Smooth muscle cell (in vitro differentiated cells): ENCODE measurements around the gene IL18RAP. TPM values are rescaled to one million over a fixed set of nuclear protein-coding genes. Genes with fewer than 3 reads are reported as not detected.

Experiments used
- DNase-seq: peaks from one replicate; lab custom pipeline; 2025; ENCODE audit not compliant: unreplicated experiment; lab: John Stamatoyannopoulos, UW
- H2AFZ ChIP-seq: fragments of 200-600 bp; sonication (generic); 2 replicates; pipeline ENCODE4 v1.6.0; 2016; ENCODE audit warnings: antibody characterized with exemption, low read depth, mild to moderate bottlenecking
- H3F3A ChIP-seq: fragments of 200-600 bp; sonication (generic); 2 replicates; pipeline ENCODE4 v1.6.0; 2017; ENCODE audit warnings: antibody characterized with exemption, low read depth
- H3K27ac ChIP-seq: fragments of 200-600 bp; sonication (generic); 2 replicates; pipeline ENCODE4 v1.5.1; 2016; ENCODE audit warnings: low read depth, mild to moderate bottlenecking
- H3K27me3 ChIP-seq: fragments of 200-600 bp; sonication (generic); 2 replicates; pipeline ENCODE4 v1.6.1; 2016; ENCODE audit warnings: low read depth, mild to moderate bottlenecking
- H3K36me3 ChIP-seq: fragments of 200-600 bp; sonication (generic); 2 replicates; pipeline ENCODE4 v1.5.1; 2016; ENCODE audit warnings: low read depth
- H3K4me1 ChIP-seq: fragments of 200-600 bp; sonication (generic); 2 replicates; pipeline ENCODE4 v1.5.1; 2016; ENCODE audit warnings: low read depth
- H3K4me2 ChIP-seq: fragments of 200-600 bp; sonication (generic); 2 replicates; pipeline ENCODE4 v1.6.0; 2016; ENCODE audit warnings: mild to moderate bottlenecking
- H3K4me3 ChIP-seq: fragments of 200-600 bp; sonication (generic); 2 replicates; pipeline ENCODE4 v1.5.1; 2016; ENCODE audit warnings: mild to moderate bottlenecking
- H3K79me2 ChIP-seq: fragments of 200-600 bp; sonication (generic); 2 replicates; pipeline ENCODE4 v1.6.0; 2016; ENCODE audit warnings: low read depth, mild to moderate bottlenecking
- H3K9ac ChIP-seq: fragments of 200-600 bp; sonication (generic); 2 replicates; pipeline ENCODE4 v1.6.0; 2016; ENCODE audit warnings: low read depth
- H3K9me3 ChIP-seq: fragments of 200-600 bp; sonication (generic); replicated peaks from 2 replicates; pipeline ENCODE4 v1.5.1; 2016; ENCODE audit warnings: low read depth
- H4K20me1 ChIP-seq: fragments of 200-600 bp; sonication (generic); 2 replicates; pipeline ENCODE4 v1.6.0; 2016; ENCODE audit warnings: low read depth
- CTCF ChIP-seq: fragments of 200-600 bp; sonication (generic); IDR thresholded peaks from 2 replicates; pipeline ENCODE4 v1.5.1; 2017; ENCODE audit warnings: borderline replicate concordance, mild to moderate bottlenecking, antibody characterized with exemption; ENCODE audit not compliant: insufficient read depth, poor library complexity, severe bottlenecking
- WGBS: methylation state at CpG from one replicate; pipeline ENCODE4 v1.1.7; 2016; ENCODE audit warnings: low lambda C conversion rate; 5-methylcytosine and 5-hydroxymethylcytosine counted together
- polyA plus RNA-seq: library from polyadenylated mRNA; unstranded; fragments of >200 nt; fragmentation: Nextera tagmentation; extraction: Ambion mirVana; gene quantifications from 2 replicates; pipeline ENCODE4 v1.2.1, GENCODE V29; 2016
- total RNA-seq: library from RNA; depleted of rRNA; stranded (reverse); fragments of >200 nt; gene quantifications from 2 replicates; pipeline ENCODE4 v1.2.3, GENCODE V29; 2014

The IL18RAP gene
- total and polyA plus RNA-seq, 2 experiments from 2014 or later, result not detected

GRCh38 chr2:102425441-102426132, 2.6 kb downstream of the IL18RAP start:
- Histone ChIP-seq H4K20me1 (no peaks in the 10 kb centered on the region), H3K4me2 (no peak overlapping the region), H3K4me1 (no peaks in the 10 kb centered on the region), H3K9ac (no peak overlapping the region), H3K79me2 (no peaks in the 10 kb centered on the region), H3K27me3 (peaks cover 46% of the 10 kb centered on the region), H3K27ac (no peak overlapping the region), H3K9me3 (no peaks in the 10 kb centered on the region), H3K4me3 (no peak overlapping the region), H3F3A (no peaks in the 10 kb centered on the region), H2AFZ (no peak overlapping the region), H3K36me3 (no peaks in the 10 kb centered on the region)
- no peak for DNase-seq
- WGBS, result 78% methylated on average over 5 of the region's 5 CpGs
- TF ChIP-seq CTCF, result no peak

GRCh38 chr2:102427249-102427648, 4.3 kb downstream of the IL18RAP start:
- no peaks in the 10 kb centered on the region for H3F3A ChIP-seq
- H3K79me2 ChIP-seq, result no peaks in the 10 kb centered on the region
- H3K4me3 ChIP-seq, result no peak overlapping the region
- no peak overlapping the region for H3K9ac ChIP-seq
- peaks cover 32% of the 10 kb centered on the region for H3K27me3 ChIP-seq
- H4K20me1 ChIP-seq, result no peaks in the 10 kb centered on the region
- DNase-seq, result no peak
- no peaks in the 10 kb centered on the region for H3K4me1 ChIP-seq
- H2AFZ ChIP-seq, result no peak overlapping the region
- no peaks in the 10 kb centered on the region for H3K36me3 ChIP-seq
- WGBS, result 97% methylated on average over 1 of the region's 1 CpG
- TF ChIP-seq CTCF, result no peak
- H3K9me3 ChIP-seq, result no peaks in the 10 kb centered on the region
- H3K27ac ChIP-seq, result no peak overlapping the region
- no peak overlapping the region for H3K4me2 ChIP-seq

DNA sequence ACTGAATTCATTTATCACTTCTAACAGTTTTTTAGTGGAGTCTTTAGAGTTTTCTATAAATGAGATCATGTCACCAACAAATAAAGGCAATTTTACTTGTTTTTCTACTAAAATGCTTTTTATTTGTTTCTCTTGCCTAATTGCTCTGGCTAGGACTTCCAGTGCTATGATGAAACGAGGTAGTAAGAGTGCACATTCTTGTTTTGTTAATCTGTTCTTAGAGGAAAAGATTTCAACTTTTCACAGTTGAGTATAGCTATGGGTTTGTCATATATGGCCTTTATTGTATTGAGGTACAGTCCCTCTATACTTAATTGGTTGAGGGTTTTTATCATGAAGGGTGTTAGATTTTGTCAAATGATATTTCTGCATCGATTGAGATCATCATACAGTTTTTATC, 5.6 kb downstream of the IL18RAP start:
- no peak for DNase-seq
- H3K36me3 ChIP-seq, result no peaks in the 10 kb centered on the region
- H3K4me3 ChIP-seq, result no peak overlapping the region
- H2AFZ ChIP-seq, result no peak overlapping the region
- peaks cover 19% of the 10 kb centered on the region for H3K27me3 ChIP-seq
- H3K27ac ChIP-seq, result no peak overlapping the region
- TF ChIP-seq CTCF, result no peak
- no peaks in the 10 kb centered on the region for H3K79me2 ChIP-seq
- no peak overlapping the region for H3K9ac ChIP-seq
- H3K4me1 ChIP-seq, result no peaks in the 10 kb centered on the region
- H4K20me1 ChIP-seq, result no peaks in the 10 kb centered on the region
- no peak overlapping the region for H3K4me2 ChIP-seq
- H3F3A ChIP-seq, result no peaks in the 10 kb centered on the region
- WGBS, result 70% methylated on average over 2 of the region's 2 CpGs
- no peaks in the 10 kb centered on the region for H3K9me3 ChIP-seq

- 81% methylated on average over 2 of the region's 2 CpGs for WGBS
- H3K9me3 ChIP-seq, result no peaks in the 10 kb centered on the region
Observed at GRCh38 chr2:102432386-102432785, 9.4 kb downstream of the IL18RAP start.

More at GRCh38 chr2:102432386-102432785, 9.4 kb downstream of the IL18RAP start:
- no peak overlapping the region for H3K27ac ChIP-seq
- no peaks in the 10 kb centered on the region for H3K4me1 ChIP-seq
- H3K4me3 ChIP-seq, result no peak overlapping the region
- no peak overlapping the region for H2AFZ ChIP-seq
- no peak overlapping the region for H3K4me2 ChIP-seq
- no peak for TF ChIP-seq CTCF
- no peaks in the 10 kb centered on the region for H3F3A ChIP-seq
- H3K79me2 ChIP-seq, result no peaks in the 10 kb centered on the region
- DNase-seq, result no peak
- H3K27me3 ChIP-seq, result no peaks in the 10 kb centered on the region
- H4K20me1 ChIP-seq, result no peaks in the 10 kb centered on the region
- no peaks in the 10 kb centered on the region for H3K36me3 ChIP-seq
- H3K9ac ChIP-seq, result no peak overlapping the region
